GM12878 (cell line): Measurements from ENCODE around the gene DLK2. TPM values are rescaled to one million over a fixed set of nuclear protein-coding genes. Genes with fewer than 3 reads are reported as not detected.

ENCODE experiments used
- ATAC-seq: fragments of 200-7000 bp; cut with Tn5 transposase; 3 replicates; pipeline ENCODE4 v1.9.1; 2020; ENCODE audit warnings: mild to moderate bottlenecking, moderate library complexity
- BruUV-seq: library from RNA; stranded (reverse); fragments of 400-500 nt; replicated peaks from 2 replicates; lab custom pipeline; 2021; lab: Mats Ljungman, UMichigan
- CTCF ChIA-PET: fragments of 300-600 bp; sonication (Branson Sonifier 250); formaldehyde crosslinking; extraction: SDS; loops from one replicate; lab custom pipeline; 2021; ENCODE audit warnings: inconsistent platforms; lab: Yijun Ruan, JAX
- POLR2A ChIA-PET: fragments of 350-600 bp; formaldehyde crosslinking; extraction: SDS; loops from one replicate; lab custom pipeline; 2021; ENCODE audit warnings: inconsistent platforms; lab: Charles Lee
- RAD21 ChIA-PET: fragments of 300-600 bp; sonication (Branson Sonifier 250); formaldehyde crosslinking; loops from one replicate; lab custom pipeline; 2023; ENCODE audit warnings: antibody characterized with exemption; ENCODE audit not compliant: unreplicated experiment; lab: Charles Lee
- SMC1A ChIA-PET: fragments of 300-600 bp; sonication (Branson Sonifier 250); formaldehyde crosslinking; loops from one replicate; lab custom pipeline; 2023; ENCODE audit not compliant: unreplicated experiment, uncharacterized antibody; lab: Charles Lee
- DNase-seq: peaks from one replicate; pipeline ENCODE4 v3.0.0-alpha.2; 2011; ENCODE audit warnings: low read depth, low spot score
- FAIRE-seq: peaks from 3 replicates; lab custom pipeline; 2011; peaks lifted over from hg19 to GRCh38; lab: Jason Lieb, UNC
- H2AFZ ChIP-seq: 2 replicates; pipeline ENCODE4 v1.6.0; 2011; ENCODE audit warnings: low read depth, low read length, control low read depth; ENCODE audit not compliant: control insufficient read depth
- H3K27ac ChIP-seq: 2 replicates; pipeline ENCODE4 v1.5.1; 2011; ENCODE audit warnings: control low read depth; ENCODE audit not compliant: control insufficient read depth, insufficient read depth
- H3K27me3 ChIP-seq, 2 experiments: replicated peaks in 1 of 2; 2 replicates each; pipeline versions ENCODE4 v1.6.0 to v1.6.1; 2011; ENCODE audit warnings: low read length in 1 of 2; ENCODE audit not compliant: control insufficient read depth in 2 of 2, insufficient read depth in 2 of 2
- H3K36me3 ChIP-seq, 2 experiments: 2 replicates each; pipeline ENCODE4 v1.5.1; 2011; ENCODE audit warnings: low read length in 1 of 2; ENCODE audit not compliant: control insufficient read depth in 2 of 2, insufficient read depth in 2 of 2
- H3K4me1 ChIP-seq: 2 replicates; pipeline ENCODE4 v1.6.1; 2011; ENCODE audit warnings: mild to moderate bottlenecking, low read length, moderate library complexity, mixed read lengths; ENCODE audit not compliant: control insufficient read depth, insufficient read depth
- H3K4me2 ChIP-seq: 2 replicates; pipeline ENCODE4 v1.6.0; 2011; ENCODE audit warnings: control low read depth; ENCODE audit not compliant: control insufficient read depth, insufficient read depth
- H3K4me3 ChIP-seq: fragments of 200-600 bp; sonication (generic); 2 replicates; pipeline ENCODE4 v1.5.1; 2016
- H3K79me2 ChIP-seq: 2 replicates; pipeline ENCODE4 v1.6.0; 2011; ENCODE audit warnings: low read length; ENCODE audit not compliant: control insufficient read depth, insufficient read depth
- H3K9ac ChIP-seq: 2 replicates; pipeline ENCODE4 v1.8.0; 2011; ENCODE audit warnings: low read length, control low read depth, mixed read lengths; ENCODE audit not compliant: control insufficient read depth, insufficient read depth
- H3K9me3 ChIP-seq: replicated peaks from 3 replicates; pipeline ENCODE4 v1.5.1; 2011; ENCODE audit warnings: mild to moderate bottlenecking, low read length; ENCODE audit not compliant: control insufficient read depth, insufficient read depth
- H4K20me1 ChIP-seq: 2 replicates; pipeline ENCODE4 v1.6.0; 2011; ENCODE audit not compliant: control insufficient read depth, insufficient read depth
- CHD4 ChIP-seq: fragments of 200-600 bp; sonication (generic); IDR thresholded peaks from 2 replicates; pipeline ENCODE4 v1.6.1; 2016; ENCODE audit warnings: mild to moderate bottlenecking
- JUNB ChIP-seq: IDR thresholded peaks from 2 replicates; pipeline ENCODE4 v1.6.1; 2016; ENCODE audit warnings: antibody characterized with exemption, mild to moderate bottlenecking
- JUND ChIP-seq: IDR thresholded peaks from 2 replicates; pipeline ENCODE4 v1.6.1; 2012; ENCODE audit warnings: low read depth, mild to moderate bottlenecking, low read length, improper control_type of control experiment, moderate library complexity
- MTA2 ChIP-seq: fragments of 450-650 bp; IDR thresholded peaks from 2 replicates; pipeline ENCODE4 v1.6.1; 2016; ENCODE audit warnings: low read depth, mild to moderate bottlenecking, moderate library complexity
- NR2C1 ChIP-seq: fragments of 450-650 bp; IDR thresholded peaks from 2 replicates; pipeline ENCODE4 v1.6.1; 2017; ENCODE audit warnings: antibody characterized with exemption, mild to moderate bottlenecking, moderate library complexity
- NRF1 ChIP-seq: conservative IDR thresholded peaks from 2 replicates; pipeline ENCODE4 v1.6.1; 2011; ENCODE audit warnings: mild to moderate bottlenecking, low read depth, low read length, improper control_type of control experiment
- POLR2AphosphoS5 ChIP-seq: IDR thresholded peaks from 2 replicates; pipeline ENCODE4 v1.6.1; 2011; ENCODE audit warnings: mild to moderate bottlenecking, low read length, inconsistent platforms
- SP1 ChIP-seq: IDR thresholded peaks from one replicate; pipeline ENCODE4 v1.6.1; 2011; ENCODE audit warnings: low read depth, low read length
- SPI1 ChIP-seq: IDR thresholded peaks from 2 replicates; pipeline ENCODE4 v1.6.1; 2011; ENCODE audit warnings: low read depth, mild to moderate bottlenecking, low read length, moderate library complexity, borderline replicate concordance; ENCODE audit not compliant: insufficient read depth
- WRNIP1 ChIP-seq: IDR thresholded peaks from 2 replicates; pipeline ENCODE4 v1.6.1; 2011; ENCODE audit warnings: low read depth, low read length, improper control_type of control experiment, borderline replicate concordance
- ZNF384 ChIP-seq: IDR thresholded peaks from 2 replicates; pipeline ENCODE4 v1.6.1; 2012; ENCODE audit warnings: low read depth, mild to moderate bottlenecking, low read length, improper control_type of control experiment, borderline replicate concordance
- WGBS: methylation state at CpG from one replicate; pipeline ENCODE4 v1.1.6; 2016; ENCODE audit warnings: low lambda C conversion rate; ENCODE audit not compliant: insufficient replicate concordance, insufficient coverage; ENCODE audit errors: missing lambda C conversion rate; 5-methylcytosine and 5-hydroxymethylcytosine counted together
- in situ Hi-C: fragments of 300-500 bp; cut with MboI; formaldehyde crosslinking; loops from 9 replicates; pipeline ENCODE4 v1.14.3; 2018; ENCODE audit warnings: mixed read lengths
- intact Hi-C: fragments of 100-400 bp; cut with micrococcal nuclease; formaldehyde crosslinking; loops from one replicate; pipeline ENCODE4 v1.14.2; 2022; ENCODE audit not compliant: unreplicated experiment
- polyA plus RNA-seq, 11 experiments: library from polyadenylated mRNA; depleted of rRNA in 4 of 11; unstranded in 6 of 11; stranded (reverse) in 5 of 11; fragments of >200 nt; fragmentation: Nextera tagmentation in 4 of 11; fragmentation: Illumina TruSeq in 1 of 11; extraction: Ambion mirVana in 4 of 11; extraction: Trizol in 1 of 11; gene quantifications; 1 replicate in 1 of 11; 2 replicates in 10 of 11; pipeline versions ENCODE4 v1.2.1 to v1.2.3, GENCODE V29; 2011 to 2016; ENCODE audit warnings: inconsistent platforms in 2 of 11, missing spikeins in 2 of 11, low read depth in 1 of 11
- total RNA-seq, 4 experiments: library from RNA; depleted of rRNA in 3 of 4; stranded (reverse); fragments of >200 nt in 3 of 4; fragmentation: Illumina TruSeq in 1 of 4; extraction: Trizol in 1 of 4; gene quantifications; 2 replicates each; pipeline versions ENCODE4 v1.2.1 to v1.2.3, GENCODE V29; 2013 to 2021

DLK2 gene
- total and polyA plus RNA-seq, 10 of the 15 experiments (the other 5 are each of a cell fraction or from before 2014, with no cell fraction given) = 0.03 to 0.55 (median 0.38) TPM; not detected in 4

DNA sequence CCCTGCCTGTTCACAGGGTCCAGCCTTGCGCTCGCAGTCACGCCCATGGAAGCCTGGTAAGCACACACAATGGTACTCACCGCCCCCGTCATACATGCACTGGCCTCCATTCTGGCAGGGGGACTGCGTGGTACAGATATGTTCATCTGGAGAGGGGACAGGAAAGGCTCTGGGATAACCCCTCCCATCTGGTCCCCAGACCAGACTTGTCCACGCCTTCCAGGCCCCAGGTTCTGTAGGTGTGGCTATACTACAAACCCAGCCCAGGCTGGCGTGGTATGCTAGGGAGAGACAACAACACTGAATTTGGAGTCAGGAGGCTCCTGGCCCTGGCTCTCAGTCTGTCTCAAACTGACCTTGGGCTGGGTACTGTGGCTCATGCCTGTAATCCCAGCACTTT, 3.4 kb downstream of the DLK2 start:
- no peak overlapping the region for H3K4me2 ChIP-seq
- ChIA-PET SMC1A (interaction anchor here (1.1 kb wide), 1 partner anchor 54 kb away, joined by 3 read pairs; no protein-coding TSS in a partner anchor), POLR2A (no interaction called here), RAD21 (no interaction called here), CTCF (interaction anchor here (0.8 to 1.0 kb wide), 2 partner anchors 54 to 57 kb away, joined by 5 to 6 read pairs; no protein-coding TSS in a partner anchor)
- H3K9me3 ChIP-seq = no peaks in the 10 kb centered on the region
- BruUV-seq = no TSS peak
- no peak for FAIRE-seq
- H4K20me1 ChIP-seq = no peaks in the 10 kb centered on the region; the same call in 1 of the 2 replicates
- intact Hi-C loops = loop anchor here (10.0 kb wide), 1 partner anchor 623 kb away; no protein-coding TSS in a partner anchor
- no peak overlapping the region for H3K4me3 ChIP-seq
- H3K4me1 ChIP-seq = peaks cover 14% of the 10 kb centered on the region
- H3K36me3 ChIP-seq = peaks cover 0 to 1% of the 10 kb centered on the region in 2 experiments; a peak in 3 of 4 replicates
- H3K27me3 ChIP-seq = peaks cover 2 to 3% of the 10 kb centered on the region in 2 experiments; a peak in 3 of 4 replicates
- H3K27ac ChIP-seq = no peak overlapping the region
- no peaks in the 10 kb centered on the region for H3K79me2 ChIP-seq
- ATAC-seq = no peak
- DNase-seq = no peak
- H3K9ac ChIP-seq = no peak overlapping the region
- no peak for TF ChIP-seq NRF1
- no peak for TF ChIP-seq POLR2AphosphoS5
- TF ChIP-seq JUNB = no peak
- no peak for TF ChIP-seq ZNF384
- TF ChIP-seq WRNIP1 = no peak
- TF ChIP-seq CHD4 = no peak
- 93% methylated on average over 8 of the region's 8 CpGs for whole genome bisulfite sequencing
- no peak overlapping the region for H2AFZ ChIP-seq
- in situ Hi-C loops = no loop called here

DNA sequence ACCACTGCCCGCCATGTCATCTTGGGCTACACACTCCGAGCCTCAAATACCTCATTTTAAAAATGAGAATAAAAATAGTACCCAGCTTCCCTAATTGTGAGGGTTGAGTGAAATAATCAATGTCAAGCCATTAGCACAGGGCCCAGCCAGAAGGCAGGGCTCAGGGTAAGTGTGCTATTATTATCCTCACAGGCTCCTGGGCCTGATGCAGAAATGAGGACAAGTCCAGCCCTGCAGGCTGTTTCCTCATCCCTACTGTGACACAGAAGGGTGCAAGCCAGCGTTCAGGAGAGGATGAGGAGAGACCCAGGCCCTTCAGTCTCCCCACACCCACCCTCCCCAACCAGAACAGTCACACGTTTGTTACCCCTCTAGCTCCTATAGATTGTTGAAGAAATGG, 4.0 kb downstream of the DLK2 start:
- BruUV-seq = no TSS peak
- Histone ChIP-seq H3K27me3 (peaks cover 2 to 3% of the 10 kb centered on the region in 2 experiments; a peak in 3 of 4 replicates), H3K4me2 (no peak overlapping the region), H2AFZ (no peak overlapping the region), H3K27ac (no peak overlapping the region), H3K9ac (no peak overlapping the region), H3K36me3 (peaks cover 0 to 1% of the 10 kb centered on the region in 2 experiments; a peak in 3 of 4 replicates), H3K4me1 (peaks cover 14% of the 10 kb centered on the region), H3K9me3 (no peaks in the 10 kb centered on the region), H4K20me1 (no peaks in the 10 kb centered on the region; the same call in 1 of the 2 replicates), H3K4me3 (no peak overlapping the region), H3K79me2 (no peaks in the 10 kb centered on the region)
- ChIA-PET POLR2A (no interaction called here), SMC1A (no interaction called here), RAD21 (no interaction called here), CTCF (interaction anchor here (0.6 kb wide), 1 partner anchor 24 kb away, joined by 3 read pairs; the partner anchor contains the start of gene ABCC10)
- ATAC-seq = no peak
- no peak for DNase-seq
- in situ Hi-C loops (no loop called here), intact Hi-C loops (loop anchor here (10.0 kb wide), 1 partner anchor 623 kb away; no protein-coding TSS in a partner anchor)
- FAIRE-seq = no peak
- TF ChIP-seq JUND (no peak), SPI1 (no peak), MTA2 (no peak), SP1 (no peak), NR2C1 (no peak)
- 72% methylated on average over 4 of the region's 4 CpGs for whole genome bisulfite sequencing
